D721Med (cell line): ENCODE data around the gene FAM170B.

Source experiments
- DNase-seq: peaks from one replicate; pipeline ENCODE4 v3.0.0; 2011; ENCODE audit warnings: low spot score; ENCODE audit not compliant: insufficient read length
- FAIRE-seq: peaks from 2 replicates; lab custom pipeline; 2011; peaks lifted over from hg19 to GRCh38; lab: Jason Lieb, UNC
- CTCF ChIP-seq: IDR thresholded peaks from 2 replicates; pipeline ENCODE4 v1.5.1; 2012; ENCODE audit warnings: mild to moderate bottlenecking, control low read depth; ENCODE audit not compliant: insufficient read depth; ENCODE audit errors: missing control alignments

The FAM170B gene

GRCh38 chr10:49158404-49158803 lies 24.6 kb upstream of the FAM170B start:
- no peak for DNase-seq
- no peak for TF ChIP-seq CTCF
- FAIRE-seq, result no peak

- DNase-seq, result no peak
- TF ChIP-seq CTCF, result no peak
- no peak for FAIRE-seq
These were observed 23.4 kb upstream of the FAM170B start for GRCh38 chr10:49157229-49157628.

- no peak for TF ChIP-seq CTCF
- DNase-seq, result no peak
- FAIRE-seq, result no peak
These were observed 20.8 kb upstream of the FAM170B start for GRCh38 chr10:49154641-49155040.

GRCh38 chr10:49153971-49154370 lies 20.1 kb upstream of the FAM170B start:
- TF ChIP-seq CTCF, result no peak
- no peak for DNase-seq
- FAIRE-seq, result no peak

- FAIRE-seq (no peak), DNase-seq (no peak)
- TF ChIP-seq CTCF, result no peak
These were observed 19.3 kb upstream of the FAM170B start for GRCh38 chr10:49153115-49153514.

GRCh38 chr10:49152663-49153062 lies 18.8 kb upstream of the FAM170B start:
- no peak for FAIRE-seq
- DNase-seq, result no peak
- no peak for TF ChIP-seq CTCF

GRCh38 chr10:49152037-49152436 lies 18.2 kb upstream of the FAM170B start:
- FAIRE-seq (no peak), DNase-seq (no peak)
- TF ChIP-seq CTCF, result no peak
